ENCODE measurements around the gene PDCL3.

GRCh38 chr2:100606332-100606725 lies 43.5 kb downstream of the PDCL3 start:
- TF ChIP-seq CTCF (IDR thresholded peaks at IDR 0.05) (no peak), POLR2A (IDR thresholded peaks at IDR 0.05) (no peak)

All from esophagus squamous epithelium (tissue), 4 donors.